ENCODE data around the gene INPP4A.
A peak's percentile ranks its signal among the peaks of the same experiment; 100 is the strongest.
"Not testable (repeated sequence)": the region's sequence is repeated elsewhere in the genome, so short reads cannot be mapped to it uniquely, and the experiment has no call there.

INPP4A gene

DNA sequence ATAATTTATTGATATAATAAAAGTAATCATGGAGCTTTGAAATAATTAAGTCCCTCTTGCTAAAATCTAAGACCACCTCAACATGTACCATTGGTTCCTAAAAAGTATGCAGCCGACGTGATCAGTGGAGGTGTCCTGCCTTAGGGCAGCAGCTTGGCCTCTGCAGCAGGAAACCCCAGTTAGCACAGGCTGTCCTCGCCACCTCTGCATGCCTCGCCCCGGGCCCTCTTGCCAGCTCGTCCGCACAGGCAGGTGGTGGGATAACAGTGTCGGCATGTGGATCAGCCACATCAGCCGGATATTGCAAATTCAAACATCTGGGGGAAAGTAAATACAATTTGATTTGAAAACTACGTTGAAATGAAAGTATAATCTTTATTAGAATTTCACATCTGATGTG is 140.7 kb downstream of the INPP4A start:
- no peak for DNase-seq (ENCODE audit: low read depth in 2 of 2)

DNA sequence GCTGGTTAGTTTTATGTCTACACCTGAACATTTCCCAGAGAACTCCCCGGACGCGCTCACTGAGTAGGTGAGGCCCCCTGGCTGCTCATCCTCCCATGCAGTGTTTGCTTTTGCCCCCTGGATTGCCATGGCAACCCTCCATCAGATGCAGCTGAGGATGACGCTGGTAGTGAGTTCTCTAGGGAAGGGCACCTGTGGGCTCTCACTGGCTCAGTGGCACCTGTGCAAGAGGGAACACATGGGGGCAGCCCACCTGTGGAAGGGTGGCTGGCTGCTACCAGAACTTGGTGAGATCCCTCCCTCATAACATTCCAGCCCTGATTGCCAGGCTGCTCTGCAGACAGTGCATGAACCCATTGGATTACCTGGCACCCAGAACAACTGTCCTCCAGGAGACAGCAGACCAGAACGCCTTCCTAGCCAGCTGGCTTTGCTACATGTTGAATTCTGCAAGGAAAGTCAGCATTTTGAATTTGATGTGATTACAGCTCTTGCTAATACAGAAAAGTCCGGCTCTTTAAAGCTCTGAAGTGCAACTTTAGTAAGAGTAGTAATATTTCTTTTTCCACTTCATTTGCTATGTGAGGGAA is 142.0 kb downstream of the INPP4A start:
- no peak for DNase-seq (ENCODE audit: low read depth in 2 of 2)

DNA sequence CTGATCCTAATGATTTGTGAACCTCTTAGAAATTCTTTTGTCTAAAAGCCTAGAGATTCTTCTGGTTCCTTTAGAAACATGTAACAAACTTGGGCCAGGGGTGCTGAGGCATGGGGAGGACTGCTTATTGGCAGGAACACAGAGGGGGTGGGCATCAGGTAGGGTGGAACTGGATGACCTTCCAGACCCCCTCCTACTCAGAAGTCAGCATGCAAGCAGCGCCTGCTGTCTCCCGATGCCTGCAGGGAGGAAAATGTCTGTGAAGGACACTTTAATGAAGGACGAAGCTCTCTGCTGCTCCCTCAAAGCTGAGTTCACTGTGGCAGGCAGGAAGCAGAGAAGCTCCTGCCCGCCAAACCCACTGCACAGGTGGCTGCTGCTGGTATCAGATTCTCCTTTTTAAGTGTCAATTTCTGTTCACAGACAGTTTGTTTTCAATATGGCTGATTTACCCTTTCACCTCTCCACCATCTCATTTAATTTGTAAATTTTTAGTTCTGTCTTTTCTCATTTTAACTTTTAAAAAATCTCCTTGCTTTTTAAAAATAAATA is 144.3 kb downstream of the INPP4A start:
- DNase-seq (ENCODE audit: low read depth in 2 of 2) = no peak

DNA sequence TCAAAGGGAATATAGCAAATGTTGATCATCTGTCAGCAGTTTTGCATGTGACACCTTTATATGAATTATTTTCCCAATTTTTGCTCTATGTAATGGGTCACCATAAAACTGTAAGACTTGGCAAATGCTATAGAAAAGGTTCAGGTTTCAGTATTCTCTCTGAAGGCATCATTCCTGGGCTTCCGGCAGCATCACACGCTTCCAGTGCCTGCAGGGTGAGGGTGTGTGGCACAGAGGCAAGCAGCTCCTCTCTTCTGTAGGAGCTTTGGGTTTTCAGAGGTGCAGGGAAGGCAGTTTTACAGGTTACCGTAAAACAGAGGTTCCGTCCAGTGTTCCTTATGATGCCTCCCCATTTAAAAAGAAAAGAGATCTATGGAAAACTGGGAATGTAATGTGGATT is 144.8 kb downstream of the INPP4A start:
- DNase-seq (ENCODE audit: low read depth in 2 of 2) = no peak

DNA sequence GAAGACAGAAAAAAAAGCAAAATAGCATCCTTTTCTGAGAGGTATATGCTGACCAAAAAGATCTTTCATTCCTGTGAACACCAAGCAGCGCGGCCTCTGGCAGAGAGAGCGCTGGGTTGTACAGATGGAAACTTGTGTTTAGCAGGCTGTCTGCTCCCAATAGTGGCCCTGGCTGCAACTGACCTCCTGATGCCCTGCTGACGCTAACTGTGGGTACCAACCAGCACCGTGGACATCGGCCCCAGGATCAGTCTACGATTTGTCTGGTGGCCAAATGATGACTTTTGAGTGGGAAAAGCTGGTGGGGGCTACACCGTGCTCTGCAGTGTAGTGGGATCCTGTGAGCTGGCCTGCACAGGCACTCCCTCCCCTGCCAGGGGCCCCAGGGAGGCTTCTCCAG is 147.9 kb downstream of the INPP4A start:
- DNase-seq (ENCODE audit: low read depth in 2 of 2) = no peak

DNA sequence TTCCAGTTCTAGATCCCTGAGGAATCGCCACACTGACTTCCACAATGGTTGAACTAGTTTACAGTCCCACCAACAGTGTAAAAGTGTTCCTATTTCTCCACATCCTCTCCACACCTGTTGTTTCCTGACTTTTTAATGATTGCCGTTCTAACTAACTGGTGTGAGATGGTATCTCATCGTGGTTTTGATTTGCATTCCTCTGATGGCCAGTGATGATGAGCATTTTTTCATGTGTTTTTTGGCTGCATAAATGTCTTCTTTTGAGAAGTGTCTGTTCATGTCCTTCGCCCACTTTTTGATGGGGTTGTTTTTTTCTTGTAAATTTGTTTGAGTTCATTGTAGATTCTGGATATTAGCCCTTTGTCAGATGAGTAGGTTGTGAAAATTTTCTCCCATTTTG is 150.0 kb downstream of the INPP4A start:
- DNase-seq (ENCODE audit: low read depth in 2 of 2) = not testable (repeated sequence)

DNA sequence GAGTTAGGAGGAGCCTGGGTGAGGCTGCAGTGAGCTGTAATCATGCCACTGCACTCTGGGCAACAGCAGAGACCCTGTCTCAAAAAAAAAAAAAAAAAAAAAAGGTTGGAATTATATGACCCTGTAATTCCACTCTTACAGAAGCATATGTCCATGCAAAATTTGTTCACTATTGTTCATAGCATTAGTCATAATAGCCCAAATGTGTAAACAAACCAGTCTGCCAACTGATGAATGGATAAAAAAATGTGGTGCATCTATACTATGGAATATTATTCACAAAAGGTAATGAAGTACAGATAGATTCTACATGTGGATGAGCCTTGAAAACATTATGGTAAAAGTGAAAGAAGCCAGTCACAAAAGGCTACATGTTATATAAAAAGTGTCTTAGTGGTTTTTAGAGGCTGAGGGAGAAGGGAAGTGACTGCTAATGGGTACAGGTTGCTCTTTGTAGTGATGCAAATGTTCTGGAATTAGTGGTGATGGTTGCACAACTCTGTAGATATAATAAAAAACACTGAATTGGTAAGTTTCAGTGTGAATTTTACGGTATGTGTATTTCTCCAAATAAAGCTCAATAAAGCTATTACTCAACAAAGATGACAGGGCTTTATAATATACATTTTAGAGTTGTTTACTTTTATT is 154.2 kb downstream of the INPP4A start:
- no peak for DNase-seq (ENCODE audit: low read depth in 2 of 2)

DNA sequence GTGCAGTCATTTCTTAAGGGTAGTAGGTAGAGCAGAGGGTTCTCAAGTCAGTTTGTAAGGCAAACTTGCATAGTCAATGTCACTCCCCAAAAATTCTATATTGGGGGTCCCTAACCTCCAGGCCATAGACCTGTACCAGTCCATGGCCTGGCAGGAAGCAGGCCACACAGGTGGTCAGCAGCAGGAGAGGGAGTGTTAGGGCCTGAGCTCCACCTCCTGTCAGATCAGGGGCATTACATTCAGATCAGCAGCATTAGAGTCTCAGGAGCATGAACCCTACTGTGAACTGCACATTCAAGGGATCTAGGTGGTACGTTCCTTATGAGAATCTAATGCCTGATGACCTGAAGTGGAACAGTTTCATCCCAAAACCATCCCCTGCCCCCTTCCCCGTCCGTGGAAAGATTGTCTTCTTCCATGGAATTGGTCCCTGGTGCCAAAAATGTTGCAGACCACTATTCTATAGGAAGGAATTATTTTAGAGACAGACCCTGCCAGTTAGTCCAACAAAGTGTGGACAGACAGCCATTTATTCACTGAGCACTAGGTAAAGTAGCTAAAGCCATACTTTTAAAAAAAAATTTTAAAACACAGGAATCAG is 157.0 kb downstream of the INPP4A start:
- DNase-seq (ENCODE audit: low read depth in 2 of 2) = no peak

DNA sequence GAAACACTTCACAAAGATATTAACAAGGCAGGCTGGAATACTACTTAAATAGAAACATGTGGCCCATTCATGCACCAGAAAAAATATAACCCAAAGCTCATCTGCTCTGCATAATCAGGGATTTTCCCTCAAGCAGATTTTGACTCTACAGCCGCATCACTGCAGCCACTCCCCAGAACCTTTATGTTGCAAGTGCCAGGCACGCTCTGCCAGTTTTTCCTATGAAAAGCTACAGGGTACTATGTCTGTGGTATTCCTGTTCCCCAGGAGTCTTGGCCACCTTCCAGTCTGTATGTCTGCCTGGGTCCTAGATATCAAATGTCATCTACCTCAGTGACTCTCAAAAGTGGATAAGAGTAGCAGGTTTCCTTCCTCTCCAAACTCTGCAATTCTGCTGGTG is 159.9 kb downstream of the INPP4A start:
- no peak for DNase-seq (ENCODE audit: low read depth in 2 of 2)

DNA sequence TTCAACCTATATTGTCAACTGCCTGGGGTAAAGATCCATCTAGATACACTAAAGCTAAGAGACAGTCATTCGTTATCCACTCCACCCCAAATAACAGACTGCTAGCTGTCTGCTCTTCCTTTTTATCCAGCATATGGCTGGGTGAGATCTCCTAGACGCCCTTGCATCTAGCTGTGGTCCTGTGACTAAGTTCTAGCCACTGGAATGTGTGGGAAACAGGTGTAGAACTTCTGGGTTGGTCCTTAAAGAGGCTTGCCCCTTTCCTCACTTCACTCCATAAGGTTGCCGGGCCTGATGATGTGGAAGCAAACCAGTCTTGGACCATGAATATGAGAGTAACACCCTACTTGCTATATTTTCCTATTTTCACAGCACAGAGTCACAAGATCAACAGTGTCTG is 160.4 kb downstream of the INPP4A start:
- no peak for DNase-seq (ENCODE audit: low read depth in 2 of 2)

DNA sequence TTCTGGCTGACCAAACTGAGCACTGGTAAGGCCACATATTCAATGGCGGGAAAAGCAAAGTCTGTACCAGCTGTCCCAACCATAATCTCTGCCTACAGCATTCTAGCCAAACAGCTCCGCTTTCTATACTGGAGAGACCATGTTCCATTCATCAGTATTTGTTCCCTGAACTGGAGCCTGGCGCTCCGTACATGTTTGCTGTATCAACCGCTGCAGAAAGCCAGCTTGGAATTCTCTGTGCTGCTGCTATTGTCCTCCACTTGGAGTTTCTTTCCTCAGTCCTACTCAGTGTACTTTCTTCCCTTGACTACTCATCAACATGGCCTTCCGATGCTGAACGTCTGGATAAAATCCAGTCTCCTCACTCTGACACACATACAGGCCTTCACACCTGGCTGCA is 161.8 kb downstream of the INPP4A start:
- DNase-seq (ENCODE audit: low read depth in 2 of 2) = no peak

DNA sequence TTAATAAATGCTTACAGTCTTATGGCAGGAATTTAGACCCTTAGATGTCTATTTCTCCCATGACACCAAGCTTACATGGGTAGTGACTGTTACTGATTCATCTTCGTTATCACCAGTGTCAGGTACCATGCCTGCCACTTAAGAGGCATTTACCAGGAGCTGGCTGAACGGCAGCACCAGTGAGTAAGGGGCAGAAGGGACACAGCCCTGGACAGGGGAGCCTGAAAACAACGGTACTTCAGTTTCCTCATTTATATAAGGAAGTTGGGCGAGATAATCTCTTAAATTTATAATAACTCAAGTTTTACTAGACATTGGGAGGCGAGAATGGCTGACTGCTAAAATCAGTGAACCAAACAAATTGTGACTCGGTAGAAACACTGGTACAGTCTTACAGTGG is 162.4 kb downstream of the INPP4A start:
- DNase-seq (ENCODE audit: low read depth in 2 of 2) = no peak

DNA sequence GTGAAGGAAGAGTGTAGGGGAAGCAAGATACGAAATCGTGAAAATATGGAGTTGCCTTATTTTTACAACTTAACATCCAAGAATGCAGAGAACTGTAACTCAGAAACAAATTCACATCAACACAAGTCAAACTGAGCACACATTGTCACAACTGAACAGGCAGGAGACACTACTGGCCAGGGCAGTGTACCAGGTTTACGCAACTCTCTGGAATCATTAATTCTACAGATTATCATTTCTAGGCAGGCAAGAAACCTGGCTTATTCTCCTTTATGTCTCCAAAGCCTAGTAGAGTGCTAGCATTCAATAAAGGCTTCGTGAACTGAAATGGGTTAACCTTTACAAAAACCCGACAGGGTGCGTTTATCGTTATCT is 163.1 kb downstream of the INPP4A start:
- no peak for DNase-seq (ENCODE audit: low read depth in 2 of 2)

DNA sequence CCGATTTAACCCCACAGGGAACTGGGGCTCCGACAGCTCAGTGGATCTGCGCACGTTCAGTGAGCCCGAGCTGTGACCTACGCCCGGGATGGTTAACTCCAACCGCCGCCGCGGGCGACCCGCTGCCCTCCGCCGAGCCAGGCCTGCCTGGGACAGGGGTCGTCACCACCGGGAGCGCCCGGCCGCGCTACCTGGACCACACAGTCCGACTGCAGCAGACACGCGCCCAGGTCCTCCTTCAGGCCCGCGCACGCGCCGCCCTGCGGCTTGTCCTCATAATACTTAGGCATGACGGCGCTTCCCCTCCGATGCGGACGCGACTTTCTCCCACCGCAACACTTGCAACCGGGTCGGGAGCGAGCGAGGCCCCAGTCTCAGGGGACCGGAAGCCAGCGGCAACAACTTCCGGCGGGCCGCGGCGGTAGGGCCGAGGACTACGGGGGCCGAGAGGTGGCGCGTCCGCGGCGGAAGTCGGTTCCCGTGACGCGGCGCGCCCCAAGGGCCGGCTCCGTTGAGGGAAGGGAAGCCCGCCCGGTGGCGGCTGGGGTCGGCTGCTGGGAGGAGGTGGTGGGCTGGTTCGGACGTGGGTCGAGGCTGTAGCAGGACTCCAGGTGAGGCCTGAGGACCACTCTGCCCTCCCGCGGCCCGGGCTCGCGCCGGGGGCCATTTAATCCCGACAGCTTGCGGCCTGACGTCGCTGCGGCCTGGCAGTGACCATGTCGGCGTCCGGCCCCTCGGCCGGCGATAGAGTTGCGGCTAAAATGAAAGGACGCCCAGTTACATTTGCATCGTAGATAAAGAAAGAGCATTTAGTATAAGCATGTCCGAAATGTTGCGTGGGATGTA is 163.7 kb downstream of the INPP4A start, which contains the start of the genes COA5 and UNC50:
COA5 (minus strand) TSS at position 397 of the 846 bp plus-strand sequence; CDS start at position 290, 107 bp downstream.
UNC50 (plus strand) TSS at position 474 of the 846 bp plus-strand sequence. CDS start 1,171 bp downstream, outside the sequence.
- peak; percentile 89 for DNase-seq (ENCODE audit: low read depth in 2 of 2)

DNA sequence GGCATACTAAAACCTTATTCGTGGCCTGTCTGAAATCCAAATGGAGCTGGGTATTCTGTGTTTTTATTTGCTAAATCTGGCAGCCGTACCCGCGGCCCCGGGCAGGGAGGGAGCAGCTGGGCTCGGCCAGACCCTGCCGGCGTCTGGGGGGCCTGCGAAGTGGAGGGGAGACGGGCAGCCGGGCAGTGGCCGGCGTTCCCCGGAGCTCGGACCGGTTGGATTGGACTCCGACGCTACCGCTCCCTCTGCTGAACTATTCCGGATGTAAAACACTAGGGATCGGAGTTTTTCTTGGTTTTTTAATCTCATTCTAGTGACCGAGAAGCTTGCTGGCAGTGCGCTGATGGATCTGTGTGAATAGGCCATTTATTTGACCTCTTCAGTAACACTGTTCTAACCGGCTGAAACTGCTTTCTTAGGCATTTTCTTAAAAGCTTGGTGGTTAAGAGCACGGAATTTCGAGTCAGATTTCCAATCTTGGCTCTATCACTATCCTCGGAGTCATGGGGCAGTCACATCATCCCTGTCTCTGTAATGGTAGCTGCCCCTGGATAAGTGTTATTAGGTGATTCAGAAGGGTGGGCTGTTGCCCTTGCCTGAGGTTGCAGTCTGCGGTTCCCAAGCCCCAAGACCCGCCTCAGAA is 164.4 kb downstream of the INPP4A start:
- no peak for DNase-seq (ENCODE audit: low read depth in 2 of 2)

DNA sequence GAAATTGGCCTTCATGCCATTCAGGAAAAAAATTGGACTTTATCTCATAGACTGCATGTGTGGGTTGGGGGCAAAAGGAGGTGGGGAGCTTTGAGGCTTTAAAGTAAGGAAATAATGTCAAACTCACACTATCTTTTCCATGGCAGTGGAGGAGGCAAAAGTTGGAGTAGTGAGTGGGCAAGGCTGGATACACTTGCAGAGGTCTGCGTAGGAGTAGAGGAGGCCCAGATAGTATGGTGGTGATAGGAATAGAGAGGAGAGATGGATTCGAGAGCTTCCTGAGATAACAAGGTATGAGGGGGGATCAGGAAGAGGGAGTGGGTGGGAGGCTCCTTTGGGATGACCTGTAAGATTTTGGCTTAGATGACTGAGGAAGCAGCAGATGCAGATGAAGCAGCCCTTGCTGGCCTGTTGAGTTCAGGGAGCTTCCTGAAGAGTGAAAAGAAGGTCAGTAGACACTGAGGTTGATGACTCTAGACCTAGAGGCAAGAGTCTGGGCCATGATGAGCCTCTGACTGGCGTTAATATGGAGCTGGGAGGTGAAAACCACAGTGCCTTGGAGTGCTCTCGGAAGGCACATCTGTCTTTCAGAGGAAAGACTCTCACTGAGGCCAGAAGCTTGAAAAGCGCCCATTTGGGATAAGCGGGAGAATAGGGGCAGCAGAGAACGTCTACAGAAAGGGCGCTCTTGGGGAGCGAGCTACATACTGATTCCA is 169.5 kb downstream of the INPP4A start:
- DNase-seq (ENCODE audit: low read depth in 2 of 2) = no peak

DNA sequence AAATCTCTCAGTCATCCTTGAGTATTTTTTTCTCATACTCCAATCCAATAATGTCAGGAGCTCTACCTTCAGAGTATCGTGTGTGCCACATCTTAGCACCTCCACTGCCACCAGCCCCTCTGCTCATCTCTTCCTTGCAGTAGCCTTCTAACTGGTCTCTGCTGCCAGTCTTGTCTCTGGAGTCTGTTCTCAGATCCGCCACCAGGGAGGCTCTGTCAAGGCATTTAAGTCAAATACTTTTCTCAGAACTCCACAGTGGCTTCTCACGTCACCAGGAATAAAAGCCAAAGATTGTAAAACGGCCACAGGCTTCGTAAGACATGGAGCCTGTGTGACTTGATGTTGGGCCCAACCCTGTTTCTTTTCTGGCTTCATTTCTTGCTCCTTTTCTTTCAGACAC is 170.8 kb downstream of the INPP4A start:
- DNase-seq (ENCODE audit: low read depth in 2 of 2) = no peak

DNA sequence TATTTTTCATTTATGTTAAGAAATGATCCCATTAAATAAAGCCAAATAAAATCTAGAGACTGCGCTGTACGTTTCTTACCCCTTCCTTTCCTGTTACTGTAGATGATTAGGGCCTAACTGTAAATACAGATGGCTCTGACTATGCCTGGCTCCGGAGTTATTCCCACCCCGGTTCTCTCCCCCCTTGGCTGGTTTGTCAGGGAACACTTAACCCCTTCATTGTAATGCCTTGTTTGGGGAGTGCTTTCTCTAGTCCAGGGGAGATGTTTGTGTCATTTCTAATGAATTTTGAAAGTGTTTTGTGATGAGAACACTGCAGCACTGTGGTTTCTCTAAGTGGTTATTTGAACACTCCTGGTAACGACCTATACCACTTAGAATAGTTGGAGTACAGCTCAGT is 172.5 kb downstream of the INPP4A start:
- DNase-seq (ENCODE audit: low read depth in 2 of 2) = no peak

DNA sequence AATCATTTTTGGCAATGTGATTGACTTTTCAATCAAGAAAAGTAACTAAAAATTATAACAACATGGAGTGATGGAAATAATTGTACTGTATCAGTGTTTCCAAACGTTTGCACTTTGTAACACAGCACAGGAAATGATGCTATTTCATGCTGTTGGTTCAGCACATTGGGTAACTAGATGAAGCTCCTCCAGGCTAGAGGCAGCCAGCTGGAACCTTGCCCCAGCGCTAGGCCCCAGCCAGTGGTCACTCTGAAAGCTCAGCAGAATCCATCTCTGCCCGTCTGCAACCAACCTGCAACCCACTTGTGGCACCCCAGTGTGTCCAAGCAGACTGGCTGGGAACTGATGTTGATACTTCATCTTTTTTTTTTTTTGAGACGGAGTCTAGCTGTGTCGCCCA is 179.0 kb downstream of the INPP4A start:
- DNase-seq (ENCODE audit: low read depth in 2 of 2) = no peak

DNA sequence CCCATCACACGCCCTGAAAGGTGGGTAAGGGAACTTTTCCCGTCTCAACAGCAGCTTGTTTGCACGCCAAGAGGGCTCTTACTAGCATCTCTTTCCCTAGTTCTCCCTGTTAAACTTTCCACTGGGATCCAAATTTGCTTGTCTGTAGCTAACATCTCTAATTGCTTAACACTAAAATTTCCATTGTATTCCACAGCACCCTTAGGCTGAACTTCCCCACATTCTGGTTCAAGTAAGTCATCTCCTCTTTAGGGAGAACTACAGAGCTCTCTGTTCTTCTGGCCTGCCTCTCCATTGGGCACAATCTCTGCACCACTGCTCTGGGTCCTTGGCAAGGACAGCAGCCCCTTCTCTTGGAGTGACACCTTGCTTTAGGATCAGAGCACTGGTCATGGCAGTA is 187.7 kb downstream of the INPP4A start:
- DNase-seq (ENCODE audit: low read depth in 2 of 2) = no peak
